HEK293 (cell line): ENCODE results near the gene C1QTNF1.

Experiments used
- CTCF ChIA-PET: fragments of 350-600 bp; formaldehyde crosslinking; extraction: SDS; loops from one replicate; lab custom pipeline; 2021; ENCODE audit warnings: antibody characterized with exemption; lab: Yijun Ruan, JAX
- POLR2A ChIA-PET: fragments of 300-600 bp; formaldehyde crosslinking; extraction: SDS; loops from one replicate; lab custom pipeline; 2020; ENCODE audit warnings: antibody characterized with exemption, inconsistent platforms; lab: Yijun Ruan, JAX
- H3K27ac ChIP-seq: fragments of 200-500 bp; sonication (Bioruptor generic); 2 replicates; pipeline ENCODE4 v1.5.1; 2014; ENCODE audit warnings: low read depth, low read length, control low read depth, inconsistent platforms; ENCODE audit errors: extremely low read depth
- H3K36me3 ChIP-seq, 2 experiments: fragments of 200-500 bp in 1 of 2; sonication (Bioruptor generic) in 1 of 2; 1 replicate in 1 of 2; 2 replicates in 1 of 2; pipeline ENCODE4 v1.5.1; 2014 to 2017; ENCODE audit warnings: inconsistent platforms in 2 of 2, low read length in 2 of 2; ENCODE audit not compliant: control insufficient read depth in 2 of 2, insufficient read depth in 1 of 2
- H3K4me1 ChIP-seq: fragments of 200-500 bp; sonication (Bioruptor generic); 2 replicates; pipeline ENCODE4 v1.5.1; 2014; ENCODE audit warnings: mild to moderate bottlenecking, low read length, inconsistent platforms; ENCODE audit not compliant: control insufficient read depth, insufficient read depth
- H3K4me3 ChIP-seq: 2 replicates; pipeline ENCODE4 v1.5.1; 2011; ENCODE audit warnings: low read depth, mild to moderate bottlenecking, control low read depth, low read length, moderate library complexity
- H3K9me3 ChIP-seq: fragments of 200-500 bp; sonication (Bioruptor generic); 2 replicates; pipeline ENCODE4 v1.5.1; 2014; ENCODE audit warnings: low read depth, low read length, inconsistent platforms; ENCODE audit not compliant: control insufficient read depth, insufficient read depth
- KLF16 ChIP-seq: fragments of 450-650 bp; formaldehyde crosslinking; IDR thresholded peaks from 2 replicates; pipeline ENCODE4 v1.5.1; 2017; ENCODE audit warnings: missing biosample characterization, missing genetic modification characterization
- SALL2 ChIP-seq: fragments of 450-650 bp; formaldehyde crosslinking; IDR thresholded peaks from 2 replicates; pipeline ENCODE4 v1.5.0; 2017; ENCODE audit warnings: missing biosample characterization, mild to moderate bottlenecking, missing genetic modification characterization, borderline replicate concordance
- SETDB1 ChIP-seq: IDR thresholded peaks from one replicate; pipeline ENCODE4 v1.6.1; 2017; ENCODE audit warnings: mild to moderate bottlenecking, low read length, moderate library complexity, mixed read lengths; ENCODE audit not compliant: insufficient read length
- ZFP37 ChIP-seq: fragments of 450-650 bp; formaldehyde crosslinking; IDR thresholded peaks from 2 replicates; pipeline ENCODE4 v1.5.1; 2016; ENCODE audit warnings: missing biosample characterization, missing genetic modification characterization
- ZNF335 ChIP-seq: fragments of 450-650 bp; formaldehyde crosslinking; conservative IDR thresholded peaks from 2 replicates; pipeline ENCODE4 v1.5.1; 2016; ENCODE audit warnings: missing biosample characterization, missing genetic modification characterization
- ZNF341 ChIP-seq: fragments of 450-650 bp; formaldehyde crosslinking; IDR thresholded peaks from 2 replicates; pipeline ENCODE4; 2016; ENCODE audit warnings: low read depth, missing biosample characterization, missing genetic modification characterization
- ZNF404 ChIP-seq: fragments of 450-650 bp; formaldehyde crosslinking; IDR thresholded peaks from 2 replicates; pipeline ENCODE4 v1.5.1; 2017; ENCODE audit warnings: missing biosample characterization, missing genetic modification characterization
- ZNF423 ChIP-seq: fragments of 450-650 bp; formaldehyde crosslinking; IDR thresholded peaks from 2 replicates; pipeline ENCODE4 v1.5.1; 2016; ENCODE audit warnings: missing biosample characterization, missing genetic modification characterization
- ZNF433 ChIP-seq: fragments of 450-650 bp; formaldehyde crosslinking; IDR thresholded peaks from 2 replicates; pipeline ENCODE4 v1.5.1; 2016; ENCODE audit warnings: missing biosample characterization, missing genetic modification characterization, low read depth
- ZNF473 ChIP-seq: fragments of 450-650 bp; formaldehyde crosslinking; IDR thresholded peaks from 2 replicates; pipeline ENCODE4 v1.5.1; 2017; ENCODE audit warnings: missing biosample characterization, missing genetic modification characterization
- ZNF777 ChIP-seq: fragments of 450-650 bp; formaldehyde crosslinking; IDR thresholded peaks from 2 replicates; pipeline ENCODE4 v1.5.1; 2017; ENCODE audit warnings: missing biosample characterization, missing genetic modification characterization, borderline replicate concordance
- ZNF830 ChIP-seq: fragments of 450-650 bp; IDR thresholded peaks from 2 replicates; pipeline ENCODE4 v1.5.0; 2018; ENCODE audit warnings: missing biosample characterization, missing genetic modification characterization, low read depth, mild to moderate bottlenecking, moderate library complexity
- TF ChIP-seq, protein P1 (sequence below): fragments of 450-650 bp; formaldehyde crosslinking; IDR thresholded peaks from 2 replicates; pipeline ENCODE4 v1.5.1; 2017; ENCODE audit warnings: missing biosample characterization, missing genetic modification characterization
- TF ChIP-seq, protein P2 (sequence below): fragments of 450-650 bp; formaldehyde crosslinking; IDR thresholded peaks from 2 replicates; pipeline ENCODE4 v1.5.0; 2017; ENCODE audit warnings: missing biosample characterization, missing genetic modification characterization, borderline replicate concordance
- TF ChIP-seq, protein P3 (sequence below): fragments of 450-650 bp; formaldehyde crosslinking; IDR thresholded peaks from 2 replicates; pipeline ENCODE4 v1.5.1; 2016; ENCODE audit warnings: missing biosample characterization, missing genetic modification characterization
- TF ChIP-seq, protein P4 (sequence below): fragments of 450-650 bp; formaldehyde crosslinking; IDR thresholded peaks from 2 replicates; pipeline ENCODE4 v1.5.1; 2016; ENCODE audit warnings: missing biosample characterization, missing genetic modification characterization, low read depth
- TF ChIP-seq, protein P5 (sequence below): fragments of 450-650 bp; formaldehyde crosslinking; IDR thresholded peaks from 2 replicates; pipeline ENCODE4 v1.5.1; 2016; ENCODE audit warnings: missing biosample characterization, missing genetic modification characterization

Gene C1QTNF1

DNA sequence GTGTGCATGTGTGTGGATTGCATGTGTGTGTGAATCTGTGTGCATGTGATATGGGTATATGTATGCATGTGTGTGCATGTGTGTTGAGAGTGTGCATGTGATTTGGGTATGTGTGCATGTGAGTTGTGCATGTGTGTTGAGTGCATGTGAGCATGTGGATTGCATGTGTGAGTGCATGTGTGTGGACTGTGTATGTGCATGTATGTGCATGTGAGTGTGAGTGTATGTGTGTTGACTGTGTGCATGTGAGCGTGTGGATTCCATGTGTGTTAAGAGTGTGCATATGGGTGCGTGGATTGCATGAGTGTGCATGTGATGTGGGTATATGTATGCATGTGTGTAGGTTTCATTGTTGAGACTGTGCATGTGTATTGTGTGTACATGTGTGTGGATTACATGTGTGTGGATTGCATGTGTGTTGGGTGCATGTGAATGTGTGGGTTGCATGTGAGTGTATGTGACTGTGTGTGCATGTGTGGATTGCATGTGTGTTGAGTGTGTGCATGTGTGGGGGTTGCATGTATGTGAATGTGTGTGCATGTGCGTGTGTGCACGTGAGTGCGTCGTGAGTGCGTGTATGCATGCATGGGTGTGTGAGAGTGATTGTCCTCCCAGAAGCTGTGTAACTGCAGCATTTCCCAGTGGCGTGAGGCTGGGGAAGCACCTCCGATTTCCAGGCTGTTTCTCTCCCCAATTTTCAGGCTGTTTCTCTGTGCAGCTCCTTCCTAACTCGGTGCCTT is 19.4 kb downstream of the C1QTNF1 start (continued):
- TF ChIP-seq, protein P1, sequence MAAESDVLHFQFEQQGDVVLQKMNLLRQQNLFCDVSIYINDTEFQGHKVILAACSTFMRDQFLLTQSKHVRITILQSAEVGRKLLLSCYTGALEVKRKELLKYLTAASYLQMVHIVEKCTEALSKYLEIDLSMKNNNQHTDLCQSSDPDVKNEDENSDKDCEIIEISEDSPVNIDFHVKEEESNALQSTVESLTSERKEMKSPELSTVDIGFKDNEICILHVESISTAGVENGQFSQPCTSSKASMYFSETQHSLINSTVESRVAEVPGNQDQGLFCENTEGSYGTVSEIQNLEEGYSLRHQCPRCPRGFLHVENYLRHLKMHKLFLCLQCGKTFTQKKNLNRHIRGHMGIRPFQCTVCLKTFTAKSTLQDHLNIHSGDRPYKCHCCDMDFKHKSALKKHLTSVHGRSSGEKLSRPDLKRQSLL (tag by site-specific recombination): no peak
- TF ChIP-seq SALL2 (tag by site-specific recombination) (no peak), ZNF335 (tag by site-specific recombination) (no peak), ZNF404 (no peak)
- TF ChIP-seq, protein P2, sequence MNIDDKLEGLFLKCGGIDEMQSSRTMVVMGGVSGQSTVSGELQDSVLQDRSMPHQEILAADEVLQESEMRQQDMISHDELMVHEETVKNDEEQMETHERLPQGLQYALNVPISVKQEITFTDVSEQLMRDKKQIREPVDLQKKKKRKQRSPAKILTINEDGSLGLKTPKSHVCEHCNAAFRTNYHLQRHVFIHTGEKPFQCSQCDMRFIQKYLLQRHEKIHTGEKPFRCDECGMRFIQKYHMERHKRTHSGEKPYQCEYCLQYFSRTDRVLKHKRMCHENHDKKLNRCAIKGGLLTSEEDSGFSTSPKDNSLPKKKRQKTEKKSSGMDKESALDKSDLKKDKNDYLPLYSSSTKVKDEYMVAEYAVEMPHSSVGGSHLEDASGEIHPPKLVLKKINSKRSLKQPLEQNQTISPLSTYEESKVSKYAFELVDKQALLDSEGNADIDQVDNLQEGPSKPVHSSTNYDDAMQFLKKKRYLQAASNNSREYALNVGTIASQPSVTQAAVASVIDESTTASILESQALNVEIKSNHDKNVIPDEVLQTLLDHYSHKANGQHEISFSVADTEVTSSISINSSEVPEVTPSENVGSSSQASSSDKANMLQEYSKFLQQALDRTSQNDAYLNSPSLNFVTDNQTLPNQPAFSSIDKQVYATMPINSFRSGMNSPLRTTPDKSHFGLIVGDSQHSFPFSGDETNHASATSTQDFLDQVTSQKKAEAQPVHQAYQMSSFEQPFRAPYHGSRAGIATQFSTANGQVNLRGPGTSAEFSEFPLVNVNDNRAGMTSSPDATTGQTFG (tag by site-specific recombination): no peak
- TF ChIP-seq, protein P3, sequence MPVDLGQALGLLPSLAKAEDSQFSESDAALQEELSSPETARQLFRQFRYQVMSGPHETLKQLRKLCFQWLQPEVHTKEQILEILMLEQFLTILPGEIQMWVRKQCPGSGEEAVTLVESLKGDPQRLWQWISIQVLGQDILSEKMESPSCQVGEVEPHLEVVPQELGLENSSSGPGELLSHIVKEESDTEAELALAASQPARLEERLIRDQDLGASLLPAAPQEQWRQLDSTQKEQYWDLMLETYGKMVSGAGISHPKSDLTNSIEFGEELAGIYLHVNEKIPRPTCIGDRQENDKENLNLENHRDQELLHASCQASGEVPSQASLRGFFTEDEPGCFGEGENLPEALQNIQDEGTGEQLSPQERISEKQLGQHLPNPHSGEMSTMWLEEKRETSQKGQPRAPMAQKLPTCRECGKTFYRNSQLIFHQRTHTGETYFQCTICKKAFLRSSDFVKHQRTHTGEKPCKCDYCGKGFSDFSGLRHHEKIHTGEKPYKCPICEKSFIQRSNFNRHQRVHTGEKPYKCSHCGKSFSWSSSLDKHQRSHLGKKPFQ (tag by site-specific recombination): peak; percentile 52; the same call in 1 of the 2 replicates
- TF ChIP-seq, protein P4, sequence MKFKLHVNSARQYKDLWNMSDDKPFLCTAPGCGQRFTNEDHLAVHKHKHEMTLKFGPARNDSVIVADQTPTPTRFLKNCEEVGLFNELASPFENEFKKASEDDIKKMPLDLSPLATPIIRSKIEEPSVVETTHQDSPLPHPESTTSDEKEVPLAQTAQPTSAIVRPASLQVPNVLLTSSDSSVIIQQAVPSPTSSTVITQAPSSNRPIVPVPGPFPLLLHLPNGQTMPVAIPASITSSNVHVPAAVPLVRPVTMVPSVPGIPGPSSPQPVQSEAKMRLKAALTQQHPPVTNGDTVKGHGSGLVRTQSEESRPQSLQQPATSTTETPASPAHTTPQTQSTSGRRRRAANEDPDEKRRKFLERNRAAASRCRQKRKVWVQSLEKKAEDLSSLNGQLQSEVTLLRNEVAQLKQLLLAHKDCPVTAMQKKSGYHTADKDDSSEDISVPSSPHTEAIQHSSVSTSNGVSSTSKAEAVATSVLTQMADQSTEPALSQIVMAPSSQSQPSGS (tag by site-specific recombination): no peak

DNA sequence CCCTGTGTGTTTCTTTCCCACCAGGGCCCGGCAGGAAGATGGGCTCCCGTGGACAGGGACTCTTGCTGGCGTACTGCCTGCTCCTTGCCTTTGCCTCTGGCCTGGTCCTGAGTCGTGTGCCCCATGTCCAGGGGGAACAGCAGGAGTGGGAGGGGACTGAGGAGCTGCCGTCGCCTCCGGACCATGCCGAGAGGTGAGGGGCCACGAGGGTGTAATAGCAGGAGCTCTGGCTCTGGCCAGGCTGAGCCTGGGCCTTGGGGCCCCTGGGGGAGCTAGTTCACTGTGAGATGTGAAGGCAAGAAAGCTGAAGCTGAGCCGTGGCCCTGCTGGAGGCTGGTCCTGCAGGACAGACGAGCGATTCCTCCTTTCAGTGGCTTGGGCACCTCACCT is 20.0 kb downstream of the C1QTNF1 start:
- H3K27ac ChIP-seq: no peak overlapping the region
- H3K4me3 ChIP-seq: no peak overlapping the region
- no peak for TF ChIP-seq ZNF777
- no peak for TF ChIP-seq ZNF423 (tag by site-specific recombination)
- TF ChIP-seq, protein P5, sequence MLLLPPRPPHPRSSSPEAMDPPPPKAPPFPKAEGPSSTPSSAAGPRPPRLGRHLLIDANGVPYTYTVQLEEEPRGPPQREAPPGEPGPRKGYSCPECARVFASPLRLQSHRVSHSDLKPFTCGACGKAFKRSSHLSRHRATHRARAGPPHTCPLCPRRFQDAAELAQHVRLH: no peak
- TF ChIP-seq ZNF433 (tag by site-specific recombination): no peak
- TF ChIP-seq KLF16 (tag by site-specific recombination): no peak
- no peak for TF ChIP-seq ZFP37 (tag by site-specific recombination)
- TF ChIP-seq SETDB1: no peak
- no peak for TF ChIP-seq ZNF473 (tag by site-specific recombination)
- no peak for TF ChIP-seq ZNF830 (tag by site-specific recombination)
- TF ChIP-seq ZNF341 (tag by site-specific recombination): no peak
- TF ChIP-seq, all 188 proteins: peak for 0
- H3K4me1 ChIP-seq: no peaks in the 10 kb centered on the region
- ChIA-PET CTCF (interaction anchor here (0.7 to 3.4 kb wide), 18 partner anchors 8 to 547 kb away, joined by 3 to 122 read pairs (median 9); no protein-coding TSS in a partner anchor), POLR2A (interaction anchor here (1.9 kb wide), 1 partner anchor 7 kb away, joined by 4 read pairs; no protein-coding TSS in a partner anchor)
- H3K9me3 ChIP-seq: no peaks in the 10 kb centered on the region
- H3K36me3 ChIP-seq: peaks cover 0 to 3% of the 10 kb centered on the region in 2 experiments; a peak in 1 of 3 replicates
